H54 (cell line): Measurements from ENCODE around the gene HHAT.

Source experiments
- DNase-seq: peaks from one replicate; pipeline ENCODE4 v3.0.0; 2011; ENCODE audit warnings: low spot score, mixed read lengths; ENCODE audit not compliant: insufficient read length
- FAIRE-seq: peaks from 3 replicates; lab custom pipeline; 2011; peaks lifted over from hg19 to GRCh38; lab: Jason Lieb, UNC
- POLR2A ChIP-seq: IDR thresholded peaks from 2 replicates; pipeline ENCODE4 v1.6.1; 2011; ENCODE audit warnings: low read depth, mild to moderate bottlenecking, low read length

The HHAT gene

GRCh38 chr1:210603123-210603522 is 274.4 kb downstream of the HHAT start:
- FAIRE-seq (no peak), DNase-seq (no peak)
- no peak for TF ChIP-seq POLR2A

- no peak for DNase-seq
- no peak for TF ChIP-seq POLR2A
- FAIRE-seq: no peak
Observed at GRCh38 chr1:210605099-210605498, 276.4 kb downstream of the HHAT start.

- FAIRE-seq (no peak), DNase-seq (no peak)
- TF ChIP-seq POLR2A: no peak
Observed at GRCh38 chr1:210607361-210607760, 278.7 kb downstream of the HHAT start.

GRCh38 chr1:210608767-210609166 is 280.1 kb downstream of the HHAT start:
- FAIRE-seq: no peak

GRCh38 chr1:210616356-210616755 is 287.7 kb downstream of the HHAT start:
- DNase-seq: no peak
- no peak for FAIRE-seq
- TF ChIP-seq POLR2A: no peak

More at GRCh38 chr1:210608767-210609166, 280.1 kb downstream of the HHAT start:
- DNase-seq: no peak
- no peak for TF ChIP-seq POLR2A

GRCh38 chr1:210617293-210617692 is 288.6 kb downstream of the HHAT start:
- DNase-seq: no peak
- FAIRE-seq: no peak
- no peak for TF ChIP-seq POLR2A

- TF ChIP-seq POLR2A: no peak
- FAIRE-seq: no peak
- no peak for DNase-seq
Observed at GRCh38 chr1:210618369-210618768, 289.7 kb downstream of the HHAT start.

- TF ChIP-seq POLR2A: no peak
- FAIRE-seq: no peak
- no peak for DNase-seq
Observed at GRCh38 chr1:210620867-210621488, 292.3 kb downstream of the HHAT start.

GRCh38 chr1:210621712-210622111 is 293.0 kb downstream of the HHAT start:
- DNase-seq: no peak
- no peak for FAIRE-seq
- no peak for TF ChIP-seq POLR2A

GRCh38 chr1:210624722-210625121 is 296.0 kb downstream of the HHAT start:
- FAIRE-seq (no peak), DNase-seq (no peak)
- no peak for TF ChIP-seq POLR2A

- no peak for DNase-seq
- no peak for TF ChIP-seq POLR2A
- FAIRE-seq: no peak
Observed at GRCh38 chr1:210625715-210626114, 297.0 kb downstream of the HHAT start.

- TF ChIP-seq POLR2A: no peak
- FAIRE-seq: no peak
- no peak for DNase-seq
Observed at GRCh38 chr1:210626341-210626740, 297.6 kb downstream of the HHAT start.

GRCh38 chr1:210627755-210628154 is 299.1 kb downstream of the HHAT start:
- FAIRE-seq (no peak), DNase-seq (no peak)
- TF ChIP-seq POLR2A: no peak

GRCh38 chr1:210629276-210629675 is 300.6 kb downstream of the HHAT start:
- DNase-seq (no peak), FAIRE-seq (no peak)
- no peak for TF ChIP-seq POLR2A

GRCh38 chr1:210631399-210631798 is 302.7 kb downstream of the HHAT start:
- no peak for TF ChIP-seq POLR2A
- no peak for FAIRE-seq

More at GRCh38 chr1:210631399-210631798, 302.7 kb downstream of the HHAT start:
- DNase-seq: no peak
